GM12878 (cell line): Measurements from ENCODE around the gene GCNT3. TPM values are rescaled to one million over a fixed set of nuclear protein-coding genes. Genes with fewer than 3 reads are reported as not detected.

ENCODE experiments used
- ATAC-seq: fragments of 200-7000 bp; cut with Tn5 transposase; 3 replicates; pipeline ENCODE4 v1.9.1; 2020; ENCODE audit warnings: mild to moderate bottlenecking, moderate library complexity
- BruUV-seq: library from RNA; stranded (reverse); fragments of 400-500 nt; replicated peaks from 2 replicates; lab custom pipeline; 2021; lab: Mats Ljungman, UMichigan
- CTCF ChIA-PET: fragments of 300-600 bp; sonication (Branson Sonifier 250); formaldehyde crosslinking; extraction: SDS; loops from one replicate; lab custom pipeline; 2021; ENCODE audit warnings: inconsistent platforms; lab: Yijun Ruan, JAX
- POLR2A ChIA-PET: fragments of 350-600 bp; formaldehyde crosslinking; extraction: SDS; loops from one replicate; lab custom pipeline; 2021; ENCODE audit warnings: inconsistent platforms; lab: Charles Lee
- RAD21 ChIA-PET: fragments of 300-600 bp; sonication (Branson Sonifier 250); formaldehyde crosslinking; loops from one replicate; lab custom pipeline; 2023; ENCODE audit warnings: antibody characterized with exemption; ENCODE audit not compliant: unreplicated experiment; lab: Charles Lee
- SMC1A ChIA-PET: fragments of 300-600 bp; sonication (Branson Sonifier 250); formaldehyde crosslinking; loops from one replicate; lab custom pipeline; 2023; ENCODE audit not compliant: unreplicated experiment, uncharacterized antibody; lab: Charles Lee
- DNase-seq: peaks from one replicate; pipeline ENCODE4 v3.0.0-alpha.2; 2011; ENCODE audit warnings: low read depth, low spot score
- FAIRE-seq: peaks from 3 replicates; lab custom pipeline; 2011; peaks lifted over from hg19 to GRCh38; lab: Jason Lieb, UNC
- H2AFZ ChIP-seq: 2 replicates; pipeline ENCODE4 v1.6.0; 2011; ENCODE audit warnings: low read depth, low read length, control low read depth; ENCODE audit not compliant: control insufficient read depth
- H3K27ac ChIP-seq: 2 replicates; pipeline ENCODE4 v1.5.1; 2011; ENCODE audit warnings: control low read depth; ENCODE audit not compliant: control insufficient read depth, insufficient read depth
- H3K27me3 ChIP-seq, 2 experiments: replicated peaks in 1 of 2; 2 replicates each; pipeline versions ENCODE4 v1.6.0 to v1.6.1; 2011; ENCODE audit warnings: low read length in 1 of 2; ENCODE audit not compliant: control insufficient read depth in 2 of 2, insufficient read depth in 2 of 2
- H3K36me3 ChIP-seq, 2 experiments: 2 replicates each; pipeline ENCODE4 v1.5.1; 2011; ENCODE audit warnings: low read length in 1 of 2; ENCODE audit not compliant: control insufficient read depth in 2 of 2, insufficient read depth in 2 of 2
- H3K4me1 ChIP-seq: 2 replicates; pipeline ENCODE4 v1.6.1; 2011; ENCODE audit warnings: mild to moderate bottlenecking, low read length, moderate library complexity, mixed read lengths; ENCODE audit not compliant: control insufficient read depth, insufficient read depth
- H3K4me2 ChIP-seq: 2 replicates; pipeline ENCODE4 v1.6.0; 2011; ENCODE audit warnings: control low read depth; ENCODE audit not compliant: control insufficient read depth, insufficient read depth
- H3K4me3 ChIP-seq: fragments of 200-600 bp; sonication (generic); 2 replicates; pipeline ENCODE4 v1.5.1; 2016
- H3K79me2 ChIP-seq: 2 replicates; pipeline ENCODE4 v1.6.0; 2011; ENCODE audit warnings: low read length; ENCODE audit not compliant: control insufficient read depth, insufficient read depth
- H3K9ac ChIP-seq: 2 replicates; pipeline ENCODE4 v1.8.0; 2011; ENCODE audit warnings: low read length, control low read depth, mixed read lengths; ENCODE audit not compliant: control insufficient read depth, insufficient read depth
- H3K9me3 ChIP-seq: replicated peaks from 3 replicates; pipeline ENCODE4 v1.5.1; 2011; ENCODE audit warnings: mild to moderate bottlenecking, low read length; ENCODE audit not compliant: control insufficient read depth, insufficient read depth
- H4K20me1 ChIP-seq: 2 replicates; pipeline ENCODE4 v1.6.0; 2011; ENCODE audit not compliant: control insufficient read depth, insufficient read depth
- EP300 ChIP-seq, 2 experiments: fragments of 150-350 bp in 1 of 2; IDR thresholded peaks; 2 replicates each; pipeline ENCODE4 v1.6.1; 2011 to 2012; ENCODE audit warnings: low read depth in 2 of 2, low read length in 2 of 2, borderline replicate concordance in 1 of 2, improper control_type of control experiment in 1 of 2, inconsistent platforms in 1 of 2; ENCODE audit not compliant: control insufficient read depth in 1 of 2
- RAD51 ChIP-seq: fragments of 450-650 bp; IDR thresholded peaks from 2 replicates; pipeline ENCODE4 v1.6.1; 2016; ENCODE audit warnings: moderate library complexity, mild to moderate bottlenecking, inconsistent platforms
- RBBP5 ChIP-seq: fragments of 200-600 bp; sonication (generic); conservative IDR thresholded peaks from 2 replicates; pipeline ENCODE4 v1.6.1; 2016
- SMC3 ChIP-seq: IDR thresholded peaks from 2 replicates; pipeline ENCODE4 v1.6.1; 2011; ENCODE audit warnings: low read length, improper control_type of control experiment, borderline replicate concordance
- SREBF2 ChIP-seq: IDR thresholded peaks from 2 replicates; pipeline ENCODE4 v1.6.1; 2012; ENCODE audit warnings: mild to moderate bottlenecking, low read length
- ZBTB33 ChIP-seq: fragments of 450-650 bp; IDR thresholded peaks from 2 replicates; pipeline ENCODE4 v1.6.1; 2017; ENCODE audit warnings: mild to moderate bottlenecking
- ZNF274 ChIP-seq: IDR thresholded peaks from one replicate; pipeline ENCODE4 v1.8.0; 2011; ENCODE audit not compliant: insufficient read length, insufficient read depth
- WGBS: methylation state at CpG from one replicate; pipeline ENCODE4 v1.1.6; 2016; ENCODE audit warnings: low lambda C conversion rate; ENCODE audit not compliant: insufficient replicate concordance, insufficient coverage; ENCODE audit errors: missing lambda C conversion rate; 5-methylcytosine and 5-hydroxymethylcytosine counted together
- in situ Hi-C: fragments of 300-500 bp; cut with MboI; formaldehyde crosslinking; loops from 9 replicates; pipeline ENCODE4 v1.14.3; 2018; ENCODE audit warnings: mixed read lengths
- intact Hi-C: fragments of 100-400 bp; cut with micrococcal nuclease; formaldehyde crosslinking; loops from one replicate; pipeline ENCODE4 v1.14.2; 2022; ENCODE audit not compliant: unreplicated experiment
- polyA plus RNA-seq, 11 experiments: library from polyadenylated mRNA; depleted of rRNA in 4 of 11; unstranded in 6 of 11; stranded (reverse) in 5 of 11; fragments of >200 nt; fragmentation: Nextera tagmentation in 4 of 11; fragmentation: Illumina TruSeq in 1 of 11; extraction: Ambion mirVana in 4 of 11; extraction: Trizol in 1 of 11; gene quantifications; 1 replicate in 1 of 11; 2 replicates in 10 of 11; pipeline versions ENCODE4 v1.2.1 to v1.2.3, GENCODE V29; 2011 to 2016; ENCODE audit warnings: inconsistent platforms in 2 of 11, missing spikeins in 2 of 11, low read depth in 1 of 11
- total RNA-seq, 4 experiments: library from RNA; depleted of rRNA in 3 of 4; stranded (reverse); fragments of >200 nt in 3 of 4; fragmentation: Illumina TruSeq in 1 of 4; extraction: Trizol in 1 of 4; gene quantifications; 2 replicates each; pipeline versions ENCODE4 v1.2.1 to v1.2.3, GENCODE V29; 2013 to 2021
- TF ChIP-seq, protein P1 (sequence below): fragments of 450-650 bp; IDR thresholded peaks from 2 replicates; pipeline ENCODE4 v1.6.1; 2016; ENCODE audit warnings: mild to moderate bottlenecking, moderate library complexity, borderline replicate concordance
- TF ChIP-seq, protein P2 (sequence below): IDR thresholded peaks from 2 replicates; pipeline ENCODE4 v1.6.1; 2012; ENCODE audit warnings: mild to moderate bottlenecking, low read depth, low read length

Gene GCNT3
- total and polyA plus RNA-seq, 10 of the 15 experiments (the other 5 are each of a cell fraction or from before 2014, with no cell fraction given), result 0.03 to 0.53 (median 0.25) TPM; not detected in 2

GRCh38 chr15:59562448-59563186 is 49.0 kb upstream of the GCNT3 start:
- no peaks in the 10 kb centered on the region for H3K4me1 ChIP-seq
- ChIA-PET CTCF (interaction anchor here (0.6 to 1.8 kb wide), 4 partner anchors 26 to 118 kb away, joined by 3 to 6 read pairs (median 3); no protein-coding TSS in a partner anchor), SMC1A (interaction anchor here (1.1 kb wide), 1 partner anchor 30 kb away, joined by 6 read pairs; no protein-coding TSS in a partner anchor), POLR2A (no interaction called here), RAD21 (interaction anchor here (1.0 kb wide), 1 partner anchor 30 kb away, joined by 3 read pairs; no protein-coding TSS in a partner anchor)
- 96% methylated on average over 2 of the region's 2 CpGs for WGBS
- H3K4me3 ChIP-seq, result no peak overlapping the region
- no peak overlapping the region for H2AFZ ChIP-seq
- in situ Hi-C loops (no loop called here), intact Hi-C loops (no loop called here)
- no peaks in the 10 kb centered on the region for H3K9me3 ChIP-seq
- H3K9ac ChIP-seq, result no peak overlapping the region
- no peaks in the 10 kb centered on the region for H3K36me3 ChIP-seq
- DNase-seq (no peak), FAIRE-seq (no peak), ATAC-seq (no peak)
- H4K20me1 ChIP-seq, result no peaks in the 10 kb centered on the region
- no peaks in the 10 kb centered on the region for H3K79me2 ChIP-seq
- no peak overlapping the region for H3K27ac ChIP-seq
- H3K4me2 ChIP-seq, result no peak overlapping the region
- no TSS peak for BruUV-seq
- H3K27me3 ChIP-seq, result no peaks in the 10 kb centered on the region
- TF ChIP-seq, protein P1, sequence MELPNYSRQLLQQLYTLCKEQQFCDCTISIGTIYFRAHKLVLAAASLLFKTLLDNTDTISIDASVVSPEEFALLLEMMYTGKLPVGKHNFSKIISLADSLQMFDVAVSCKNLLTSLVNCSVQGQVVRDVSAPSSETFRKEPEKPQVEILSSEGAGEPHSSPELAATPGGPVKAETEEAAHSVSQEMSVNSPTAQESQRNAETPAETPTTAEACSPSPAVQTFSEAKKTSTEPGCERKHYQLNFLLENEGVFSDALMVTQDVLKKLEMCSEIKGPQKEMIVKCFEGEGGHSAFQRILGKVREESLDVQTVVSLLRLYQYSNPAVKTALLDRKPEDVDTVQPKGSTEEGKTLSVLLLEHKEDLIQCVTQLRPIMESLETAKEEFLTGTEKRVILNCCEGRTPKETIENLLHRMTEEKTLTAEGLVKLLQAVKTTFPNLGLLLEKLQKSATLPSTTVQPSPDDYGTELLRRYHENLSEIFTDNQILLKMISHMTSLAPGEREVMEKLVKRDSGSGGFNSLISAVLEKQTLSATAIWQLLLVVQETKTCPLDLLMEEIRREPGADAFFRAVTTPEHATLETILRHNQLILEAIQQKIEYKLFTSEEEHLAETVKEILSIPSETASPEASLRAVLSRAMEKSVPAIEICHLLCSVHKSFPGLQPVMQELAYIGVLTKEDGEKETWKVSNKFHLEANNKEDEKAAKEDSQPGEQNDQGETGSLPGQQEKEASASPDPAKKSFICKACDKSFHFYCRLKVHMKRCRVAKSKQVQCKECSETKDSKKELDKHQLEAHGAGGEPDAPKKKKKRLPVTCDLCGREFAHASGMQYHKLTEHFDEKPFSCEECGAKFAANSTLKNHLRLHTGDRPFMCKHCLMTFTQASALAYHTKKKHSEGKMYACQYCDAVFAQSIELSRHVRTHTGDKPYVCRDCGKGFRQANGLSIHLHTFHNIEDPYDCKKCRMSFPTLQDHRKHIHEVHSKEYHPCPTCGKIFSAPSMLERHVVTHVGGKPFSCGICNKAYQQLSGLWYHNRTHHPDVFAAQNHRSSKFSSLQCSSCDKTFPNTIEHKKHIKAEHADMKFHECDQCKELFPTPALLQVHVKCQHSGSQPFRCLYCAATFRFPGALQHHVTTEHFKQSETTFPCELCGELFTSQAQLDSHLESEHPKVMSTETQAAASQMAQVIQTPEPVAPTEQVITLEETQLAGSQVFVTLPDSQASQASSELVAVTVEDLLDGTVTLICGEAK, result no peak
- TF ChIP-seq, protein P2, sequence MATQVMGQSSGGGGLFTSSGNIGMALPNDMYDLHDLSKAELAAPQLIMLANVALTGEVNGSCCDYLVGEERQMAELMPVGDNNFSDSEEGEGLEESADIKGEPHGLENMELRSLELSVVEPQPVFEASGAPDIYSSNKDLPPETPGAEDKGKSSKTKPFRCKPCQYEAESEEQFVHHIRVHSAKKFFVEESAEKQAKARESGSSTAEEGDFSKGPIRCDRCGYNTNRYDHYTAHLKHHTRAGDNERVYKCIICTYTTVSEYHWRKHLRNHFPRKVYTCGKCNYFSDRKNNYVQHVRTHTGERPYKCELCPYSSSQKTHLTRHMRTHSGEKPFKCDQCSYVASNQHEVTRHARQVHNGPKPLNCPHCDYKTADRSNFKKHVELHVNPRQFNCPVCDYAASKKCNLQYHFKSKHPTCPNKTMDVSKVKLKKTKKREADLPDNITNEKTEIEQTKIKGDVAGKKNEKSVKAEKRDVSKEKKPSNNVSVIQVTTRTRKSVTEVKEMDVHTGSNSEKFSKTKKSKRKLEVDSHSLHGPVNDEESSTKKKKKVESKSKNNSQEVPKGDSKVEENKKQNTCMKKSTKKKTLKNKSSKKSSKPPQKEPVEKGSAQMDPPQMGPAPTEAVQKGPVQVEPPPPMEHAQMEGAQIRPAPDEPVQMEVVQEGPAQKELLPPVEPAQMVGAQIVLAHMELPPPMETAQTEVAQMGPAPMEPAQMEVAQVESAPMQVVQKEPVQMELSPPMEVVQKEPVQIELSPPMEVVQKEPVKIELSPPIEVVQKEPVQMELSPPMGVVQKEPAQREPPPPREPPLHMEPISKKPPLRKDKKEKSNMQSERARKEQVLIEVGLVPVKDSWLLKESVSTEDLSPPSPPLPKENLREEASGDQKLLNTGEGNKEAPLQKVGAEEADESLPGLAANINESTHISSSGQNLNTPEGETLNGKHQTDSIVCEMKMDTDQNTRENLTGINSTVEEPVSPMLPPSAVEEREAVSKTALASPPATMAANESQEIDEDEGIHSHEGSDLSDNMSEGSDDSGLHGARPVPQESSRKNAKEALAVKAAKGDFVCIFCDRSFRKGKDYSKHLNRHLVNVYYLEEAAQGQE, result no peak
- TF ChIP-seq RBBP5 (no peak), SREBF2 (no peak), RAD51 (no peak), ZBTB33 (no peak), SMC3 (no peak), ZNF274 (no peak), EP300 (IDR thresholded peaks at IDR 0.05; ENCODE audit: borderline replicate concordance in 1 of 2, control insufficient read depth in 1 of 2, low read depth in 2 of 2, low read length in 2 of 2) (no peak)
